Measurements from ENCODE around the gene ABHD11. TPM values are rescaled to one million over a fixed set of nuclear protein-coding genes. Genes with fewer than 3 reads are reported as not detected.

The ABHD11 gene
- total RNA-seq = 7.4 and 10.1 TPM in 2 replicates

GRCh38 chr7:73738612-73739386 is at the start of gene ABHD11:
TSS of gene ABHD11 (minus strand) at chr7:73738802. CDS start at chr7:73738770, 32 bp downstream.

GRCh38 chr7:73770002-73770859 is 31.6 kb upstream of the ABHD11 start, which contains the start of gene CLDN3:
TSS of gene CLDN3 (minus strand) at chr7:73770270. CDS start at chr7:73770049, 221 bp downstream.

GRCh38 chr7:73718905-73719805 is 19.4 kb downstream of the ABHD11 start, which contains the start of gene STX1A:
TSS of gene STX1A (minus strand) at chr7:73719669. CDS start at chr7:73719631, 38 bp downstream.

Small RNA genes within 50 kb of the gene (small RNA-seq; reads per million reads assigned to genes)
- gene MIR4284 (not detected), gene RN7SL265P (not detected)

Other genes with a start within 250 kb of the ABHD11 start
- 97.5 and 99.4 TPM in 2 replicates for gene BAZ1B, start 216.5 kb downstream of the ABHD11 start, total RNA-seq
- 31.8 and 34.6 TPM in 2 replicates for gene BCL7B, start 181.1 kb downstream of the ABHD11 start, total RNA-seq
- gene TBL2, start 160.2 kb downstream of the ABHD11 start, total RNA-seq = 30.3 and 31.4 TPM in 2 replicates
- not detected in 2 replicates for gene MLXIPL, start 114.3 kb downstream of the ABHD11 start, total RNA-seq
- gene VPS37D, start 71.0 kb downstream of the ABHD11 start, total RNA-seq = 1.9 and 2.1 TPM in 2 replicates
- gene DNAJC30, start 55.3 kb downstream of the ABHD11 start, total RNA-seq = 2.7 and 3.1 TPM in 2 replicates
- 46.1 and 48.5 TPM in 2 replicates for gene BUD23, start 55.2 kb downstream of the ABHD11 start, total RNA-seq
- gene STX1A, start 19.1 kb downstream of the ABHD11 start, total RNA-seq = 14.8 and 17.0 TPM in 2 replicates
- gene CLDN3, start 31.5 kb upstream of the ABHD11 start, total RNA-seq = 0.27 and 0.43 TPM in 2 replicates
- gene CLDN4, start 92.2 kb upstream of the ABHD11 start, total RNA-seq = under 0.01 TPM in 1 of 2 replicates, not detected in the other
- 0.66 and 4.7 TPM in 2 replicates for gene METTL27, start 103.7 kb upstream of the ABHD11 start, total RNA-seq
- gene TMEM270, start 122.4 kb upstream of the ABHD11 start, total RNA-seq = not detected in 2 replicates